ENCODE data around the gene HLA-DQA2. TPM values are rescaled to one million over a fixed set of nuclear protein-coding genes. Genes with fewer than 3 reads are reported as not detected.

Gene HLA-DQA2
- total and polyA plus RNA-seq, 2 of the 4 experiments (the other 2 are of a cell fraction), result not detected

DNA sequence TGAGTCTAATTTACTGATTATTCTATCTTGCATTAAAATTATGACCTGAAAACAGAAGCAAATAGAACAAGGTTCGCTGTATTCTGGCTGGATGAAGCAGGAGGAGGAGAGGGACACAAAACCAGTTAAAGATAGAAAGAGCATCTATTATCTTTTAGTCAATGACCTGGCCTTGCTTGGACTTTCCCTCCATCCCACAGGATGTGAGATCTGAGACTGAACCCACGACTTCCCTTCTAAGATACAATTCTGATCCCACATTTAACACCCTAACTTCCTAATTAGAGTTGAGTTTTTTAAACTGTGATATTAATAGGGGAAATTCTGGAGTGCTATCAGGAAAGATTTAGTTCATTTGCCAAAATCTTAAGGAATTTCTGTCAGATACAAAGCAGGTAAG lies 3.1 kb upstream of the HLA-DQA2 start:
- H4K5ac ChIP-seq (ENCODE audit: low read depth, low read length), result no peak overlapping the region
- H2AK9ac ChIP-seq (replicated peaks; ENCODE audit: low read depth, low read length, poor library complexity), result no peak overlapping the region
- BruUV-seq (replicated peaks), result no TSS peak
- in situ Hi-C loops (cut with MboI; ENCODE audit: low sequenced_read_pairs) (no loop called here), intact Hi-C loops (cut with micrococcal nuclease) (no loop called here), dilution Hi-C loops (cut with HindIII; ENCODE audit: low sequenced_read_pairs, unreplicated experiment) (no loop called here)
- no peak overlapping the region for H3K9ac ChIP-seq (ENCODE audit: low read depth, low read length)
- no peak overlapping the region for H2BK20ac ChIP-seq (ENCODE audit: low read depth, low read length)
- H3K9me3 ChIP-seq (ENCODE audit: control insufficient read depth, insufficient read depth, low read length), result no peaks in the 10 kb centered on the region
- no peak overlapping the region for H2BK5ac ChIP-seq (ENCODE audit: low read depth, low read length, poor library complexity, severe bottlenecking)
- H3K56ac ChIP-seq (ENCODE audit: extremely low read depth, insufficient read depth, low read length), result no peak overlapping the region
- no peak overlapping the region for H4K91ac ChIP-seq (ENCODE audit: insufficient read depth, low read depth, low read length)
- WGBS, 2 experiments (ENCODE audit: extremely low coverage in 2 of 2, insufficient read length in 1 of 2), result no CpG with 5 or more reads among the region's 2 CpGs
- no peak overlapping the region for H3K4ac ChIP-seq (ENCODE audit: low read depth, low read length)
- no peaks in the 10 kb centered on the region for H3K79me1 ChIP-seq (ENCODE audit: low read depth in 1 of 2, low read length in 2 of 2)
- H2AFZ ChIP-seq (replicated peaks; ENCODE audit: low read length, poor library complexity), result no peak overlapping the region
- no peaks in the 10 kb centered on the region for H3K36me3 ChIP-seq (ENCODE audit: control insufficient read depth, insufficient read depth, low read length)
- no peak for ATAC-seq (ENCODE audit: low read depth)
- H3K4me1 ChIP-seq (ENCODE audit: control insufficient read depth, insufficient read depth, low read length), result no peaks in the 10 kb centered on the region
- no peak overlapping the region for H3K14ac ChIP-seq (replicated peaks; ENCODE audit: low read depth, low read length)
- no peak overlapping the region for H2BK120ac ChIP-seq (ENCODE audit: low read depth, low read length)
- no peak overlapping the region for H3K4me2 ChIP-seq (ENCODE audit: low read depth, low read length)
- no peaks in the 10 kb centered on the region for H4K20me1 ChIP-seq (ENCODE audit: insufficient read depth, low read length)
- TF ChIP-seq CEBPB (IDR thresholded peaks at IDR 0.05; ENCODE audit: low read depth, low read length) (no peak), CHD1 (IDR thresholded peaks at IDR 0.05; ENCODE audit: low read depth, low read length) (no peak), RCOR1 (IDR thresholded peaks at IDR 0.05; ENCODE audit: insufficient replicate concordance, low read length) (no peak), BHLHE40 (IDR thresholded peaks at IDR 0.05; ENCODE audit: low read depth, low read length) (no peak)
- no peak for DNase-seq
- no peak overlapping the region for H3K18ac ChIP-seq (ENCODE audit: low read depth, low read length)
- H3K23ac ChIP-seq (ENCODE audit: low read depth, low read length), result no peak overlapping the region
- no peak overlapping the region for H3K4me3 ChIP-seq (ENCODE audit: insufficient read depth, low read depth, low read length)
- CTCF ChIA-PET, result no interaction called here
- H3K9me1 ChIP-seq (ENCODE audit: insufficient read depth, low read length), result no peaks in the 10 kb centered on the region
- POLR2A ChIA-PET (ENCODE audit: unreplicated experiment), result no interaction called here
- H2AK5ac ChIP-seq (ENCODE audit: low read depth, low read length), result no peak overlapping the region
- no peak overlapping the region for H3K27ac ChIP-seq (ENCODE audit: insufficient read depth, low read length)
- H4K8ac ChIP-seq (ENCODE audit: low read depth in 2 of 2, low read length in 2 of 2), result no peak overlapping the region
- H3K27me3 ChIP-seq (ENCODE audit: control insufficient read depth, insufficient read depth, low read length), result no peaks in the 10 kb centered on the region
- no peak overlapping the region for H2BK15ac ChIP-seq (ENCODE audit: low read depth, low read length)
